HepG2 (cell line): ENCODE results near the gene SCMH1. TPM values are rescaled to one million over a fixed set of nuclear protein-coding genes. Genes with fewer than 3 reads are reported as not detected.

ENCODE experiments used
- ARHGAP35 ChIP-seq: sonication (generic); formaldehyde crosslinking; IDR thresholded peaks from 2 replicates; pipeline ENCODE4 v1.9.0; 2022; ENCODE audit warnings: mild to moderate bottlenecking, inconsistent platforms, moderate library complexity, missing genetic modification reagents, borderline replicate concordance
- ARID2 ChIP-seq: sonication (generic); formaldehyde crosslinking; IDR thresholded peaks from 2 replicates; pipeline ENCODE4 v1.8.1; 2022; ENCODE audit warnings: mild to moderate bottlenecking, missing genetic modification reagents, borderline replicate concordance
- CBX5 ChIP-seq: sonication (generic); formaldehyde crosslinking; IDR thresholded peaks from 2 replicates; pipeline ENCODE4 v1.4.0; 2020; ENCODE audit warnings: missing genetic modification reagents, borderline replicate concordance
- CENPX ChIP-seq: sonication (generic); formaldehyde crosslinking; IDR thresholded peaks from 2 replicates; pipeline ENCODE4 v1.9.0; 2021; ENCODE audit warnings: mild to moderate bottlenecking, missing genetic modification reagents, moderate library complexity
- FIP1L1 ChIP-seq: fragments of 200-400 bp; formaldehyde crosslinking; IDR thresholded peaks from 2 replicates; pipeline ENCODE4 v1.6.1; 2018; ENCODE audit warnings: low read depth, mild to moderate bottlenecking, low read length, moderate library complexity, borderline replicate concordance; ENCODE audit not compliant: insufficient read depth
- HMGXB4 ChIP-seq, 2 experiments: sonication (generic) in 1 of 2; formaldehyde crosslinking in 1 of 2; IDR thresholded peaks; 2 replicates each; pipeline versions ENCODE4 v1.4.0 to v1.6.1; 2018 to 2020; ENCODE audit warnings: missing genetic modification reagents in 2 of 2, borderline replicate concordance in 1 of 2, low read depth in 1 of 2, mild to moderate bottlenecking in 1 of 2, missing biosample characterization in 1 of 2
- JARID2 ChIP-seq: sonication (generic); formaldehyde crosslinking; IDR thresholded peaks from 2 replicates; pipeline ENCODE4 v1.8.1; 2023; ENCODE audit warnings: missing genetic modification reagents, inconsistent platforms; ENCODE audit not compliant: insufficient replicate concordance
- MLLT10 ChIP-seq: sonication (generic); formaldehyde crosslinking; IDR thresholded peaks from 2 replicates; pipeline ENCODE4 v1.4.0; 2020; ENCODE audit warnings: missing genetic modification reagents
- PLSCR1 ChIP-seq: sonication (generic); formaldehyde crosslinking; IDR thresholded peaks from 2 replicates; pipeline ENCODE4 v1.5.0; 2020; ENCODE audit warnings: missing genetic modification reagents, mild to moderate bottlenecking, borderline replicate concordance
- TFE3 ChIP-seq: IDR thresholded peaks from 2 replicates; pipeline ENCODE4 v1.6.1; 2016
- TP53 ChIP-seq: sonication (generic); formaldehyde crosslinking; conservative IDR thresholded peaks from 2 replicates; pipeline ENCODE4 v1.4.0; 2020; ENCODE audit warnings: missing genetic modification reagents
- ZFAT ChIP-seq: sonication (generic); formaldehyde crosslinking; conservative IDR thresholded peaks from 2 replicates; pipeline ENCODE4 v1.8.1; 2023; ENCODE audit warnings: missing genetic modification reagents, inconsistent platforms
- ZFX ChIP-seq: sonication (generic); formaldehyde crosslinking; IDR thresholded peaks from 2 replicates; pipeline ENCODE4 v1.4.0; 2020; ENCODE audit warnings: mild to moderate bottlenecking, low read depth, missing genetic modification reagents, moderate library complexity
- ZGPAT ChIP-seq: IDR thresholded peaks from 2 replicates; pipeline ENCODE4 v1.6.1; 2016; ENCODE audit warnings: mild to moderate bottlenecking
- ZKSCAN8 ChIP-seq: IDR thresholded peaks from 2 replicates; pipeline ENCODE4 v1.6.1; 2016; ENCODE audit warnings: borderline replicate concordance, missing genetic modification reagents, missing compliant biosample characterization
- ZNF33A ChIP-seq: sonication (generic); formaldehyde crosslinking; IDR thresholded peaks from 2 replicates; pipeline ENCODE4 v1.5.1; 2020; ENCODE audit warnings: missing genetic modification reagents, mild to moderate bottlenecking, moderate library complexity, borderline replicate concordance
- ZNF547 ChIP-seq: sonication (generic); formaldehyde crosslinking; IDR thresholded peaks from 2 replicates; pipeline ENCODE4 v1.5.1; 2020; ENCODE audit warnings: mild to moderate bottlenecking, missing genetic modification reagents
- polyA plus RNA-seq, 8 experiments: library from polyadenylated mRNA; depleted of rRNA in 3 of 8; stranded (reverse) in 7 of 8; unstranded in 1 of 8; fragments of >200 nt; fragmentation: Illumina TruSeq in 4 of 8; extraction: Trizol in 4 of 8; gene quantifications; 2 replicates each; pipeline versions ENCODE4 v1.2.1 to v1.2.3, GENCODE V29; 2011 to 2016; ENCODE audit warnings: low read depth in 4 of 8, missing spikeins in 1 of 8, mixed read lengths in 1 of 8; ENCODE audit not compliant: insufficient read depth in 1 of 8
- total RNA-seq, 5 experiments: library from RNA; depleted of rRNA; stranded (reverse); fragments of >200 nt; fragmentation: Illumina TruSeq; extraction: Trizol; gene quantifications; 2 replicates each; pipeline ENCODE4 v1.2.3, GENCODE V29; 2016; ENCODE audit warnings: low read depth in 1 of 5
- TF ChIP-seq, protein P1 (sequence below): sonication (generic); formaldehyde crosslinking; IDR thresholded peaks from 2 replicates; pipeline ENCODE4 v1.8.0; 2022; ENCODE audit warnings: low read depth, missing genetic modification reagents

The SCMH1 gene
- total and polyA plus RNA-seq, 2 of the 13 experiments (the other 11 are each of a cell fraction or from before 2014, with no cell fraction given): 41.8 to 52.6 TPM

DNA sequence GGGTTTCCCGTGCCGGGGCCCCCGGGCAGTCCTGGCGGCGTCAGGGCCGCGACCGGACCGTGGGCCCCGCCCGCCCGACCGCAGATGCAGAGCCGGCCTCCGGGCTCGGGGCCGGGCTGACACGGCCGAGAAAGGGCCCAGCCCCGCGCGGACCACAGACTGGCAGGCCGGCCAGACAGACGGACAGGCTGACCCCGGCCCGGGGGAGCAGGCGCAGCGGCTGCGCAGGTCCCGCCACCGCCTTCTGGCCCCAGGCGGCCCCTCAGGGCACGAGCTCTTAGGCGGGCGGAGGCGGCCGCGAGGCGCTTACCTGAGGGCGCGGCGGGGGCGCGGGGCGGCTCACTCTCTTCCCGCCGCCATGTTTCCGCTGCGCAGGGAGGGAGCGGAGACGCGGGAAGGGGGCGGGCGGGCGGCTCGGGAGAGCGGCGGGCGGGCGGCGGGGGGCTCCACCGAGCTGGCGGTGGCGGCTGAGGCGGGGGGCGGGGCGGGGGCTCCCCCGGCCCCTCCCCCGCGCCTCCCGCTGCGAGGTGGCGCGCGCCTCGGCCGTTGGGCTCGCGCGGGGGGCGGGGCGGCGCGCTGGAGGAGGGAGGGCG, at the start of gene SCMH1 (continued):
- no peak for TF ChIP-seq ZKSCAN8 (CRISPR knock-in tag)
- TF ChIP-seq, protein P1, sequence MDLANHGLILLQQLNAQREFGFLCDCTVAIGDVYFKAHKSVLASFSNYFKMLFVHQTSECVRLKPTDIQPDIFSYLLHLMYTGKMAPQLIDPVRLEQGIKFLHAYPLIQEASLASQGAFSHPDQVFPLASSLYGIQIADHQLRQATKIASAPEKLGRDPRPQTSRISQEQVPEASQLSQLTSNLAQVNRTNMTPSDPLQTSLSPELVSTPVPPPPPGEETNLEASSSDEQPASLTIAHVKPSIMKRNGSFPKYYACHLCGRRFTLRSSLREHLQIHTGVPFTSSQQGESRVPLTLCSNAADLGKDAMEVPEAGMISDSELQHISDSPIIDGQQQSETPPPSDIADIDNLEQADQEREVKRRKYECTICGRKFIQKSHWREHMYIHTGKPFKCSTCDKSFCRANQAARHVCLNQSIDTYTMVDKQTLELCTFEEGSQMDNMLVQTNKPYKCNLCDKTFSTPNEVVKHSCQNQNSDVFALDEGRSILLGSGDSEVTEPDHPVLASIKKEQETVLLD (CRISPR knock-in tag): 0 out of 2 replicates have a peak, but pooled peaks have one; percentile 21
- peak; percentile 15; the same call in 1 of the 2 replicates for TF ChIP-seq ZGPAT
- no peak for TF ChIP-seq CBX5
- no peak for TF ChIP-seq PLSCR1 (CRISPR knock-in tag)
- no peak for TF ChIP-seq JARID2
- TF ChIP-seq ZFX (CRISPR knock-in tag): peak; percentile 78
- no peak for TF ChIP-seq ARID2 (CRISPR knock-in tag)
- peak in 1 of 2 experiments; percentile 43; a peak in 1 of 4 replicates for TF ChIP-seq HMGXB4 (CRISPR knock-in tag; IDR thresholded peaks at IDR 0.05; ENCODE audit: borderline replicate concordance in 1 of 2, low read depth in 1 of 2)
- no peak for TF ChIP-seq TFE3 (CRISPR knock-in tag)
- no peak for TF ChIP-seq ARHGAP35
- no peak for TF ChIP-seq FIP1L1
- TF ChIP-seq MLLT10 (CRISPR knock-in tag): no peak
- TF ChIP-seq ZNF547 (CRISPR knock-in tag): 0 out of 2 replicates have a peak, but pooled peaks have one; percentile 34
- no peak for TF ChIP-seq ZNF33A
- TF ChIP-seq CENPX (CRISPR knock-in tag): no peak
- no peak for TF ChIP-seq ZFAT (CRISPR knock-in tag)
- TF ChIP-seq TP53 (CRISPR knock-in tag): no peak
